GM12873 (cell line): ENCODE measurements around the gene TRAPPC4.
A peak's percentile ranks its signal among the peaks of the same experiment; 100 is the strongest.

Source experiments
- CTCF ChIP-seq: IDR thresholded peaks from 2 replicates; pipeline ENCODE4 v1.5.1; 2012; ENCODE audit warnings: low read depth, mild to moderate bottlenecking, moderate library complexity, low read length, control low read depth; ENCODE audit not compliant: insufficient read depth; ENCODE audit errors: missing control alignments

Gene TRAPPC4

GRCh38 chr11:119057000-119057769, 38.6 kb downstream of the TRAPPC4 start, which contains the start of gene HYOU1:
Gene HYOU1, minus strand, starts transcription at chr11:119057205. Its CDS starts 1,045 bp downstream, at chr11:119056160.
- peak; percentile 26 for TF ChIP-seq CTCF

- TF ChIP-seq CTCF, result no peak
Measured at GRCh38 chr11:119061256-119061655, 42.7 kb downstream of the TRAPPC4 start.

- no peak for TF ChIP-seq CTCF
Measured at GRCh38 chr11:119062779-119063178, 44.2 kb downstream of the TRAPPC4 start.

- TF ChIP-seq CTCF, result peak; percentile 78
Measured at GRCh38 chr11:119065369-119065768, 46.8 kb downstream of the TRAPPC4 start.

GRCh38 chr11:119067371-119068222, 49.0 kb downstream of the TRAPPC4 start, which contains the start of gene VPS11:
Gene VPS11, plus strand, starts transcription at chr11:119067818. Its CDS starts 6 bp downstream, at chr11:119067824.
- no peak for TF ChIP-seq CTCF
